ENCODE data around the gene SLC17A7.

Gene SLC17A7

DNA sequence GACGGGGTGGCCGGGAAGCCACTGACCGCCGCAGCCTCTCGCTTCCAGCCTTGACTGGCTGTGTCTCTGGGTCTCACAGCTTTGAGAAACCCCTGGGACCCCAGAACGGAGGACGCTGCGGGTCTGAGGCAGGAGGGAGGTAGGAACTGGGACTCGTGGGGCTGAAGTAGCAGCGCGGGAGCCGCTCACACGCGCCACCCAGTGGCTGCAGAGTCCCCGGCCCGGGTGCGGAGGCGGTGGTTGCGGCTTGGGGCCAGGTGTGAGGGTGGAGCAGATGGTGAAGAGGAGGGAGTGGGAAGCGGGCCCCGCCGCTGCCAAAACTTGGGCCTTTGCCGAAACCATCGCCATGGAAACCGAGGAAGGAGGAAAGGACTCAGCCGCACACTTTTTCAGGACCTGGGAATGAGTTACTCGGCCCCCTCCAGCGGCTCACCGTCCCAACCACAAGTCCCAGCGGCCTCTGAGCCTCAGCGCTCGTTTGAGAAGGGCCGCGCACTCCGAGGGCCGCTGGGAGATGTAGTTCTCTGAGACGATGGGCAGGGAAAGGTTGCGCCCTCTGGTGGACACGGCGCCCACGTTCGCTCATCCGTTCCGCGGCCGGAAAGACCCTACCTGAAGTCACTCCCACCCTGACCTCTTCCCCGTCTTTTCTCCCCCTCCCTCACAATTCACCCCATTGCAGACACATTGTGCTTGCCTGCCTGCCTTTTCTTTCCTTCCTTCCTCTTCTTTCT is 2.2 kb upstream of the SLC17A7 start:
- peak; percentile 96 to 98 for DNase-seq (ENCODE audit: low read depth in 2 of 2)
- TF ChIP-seq, protein P1, sequence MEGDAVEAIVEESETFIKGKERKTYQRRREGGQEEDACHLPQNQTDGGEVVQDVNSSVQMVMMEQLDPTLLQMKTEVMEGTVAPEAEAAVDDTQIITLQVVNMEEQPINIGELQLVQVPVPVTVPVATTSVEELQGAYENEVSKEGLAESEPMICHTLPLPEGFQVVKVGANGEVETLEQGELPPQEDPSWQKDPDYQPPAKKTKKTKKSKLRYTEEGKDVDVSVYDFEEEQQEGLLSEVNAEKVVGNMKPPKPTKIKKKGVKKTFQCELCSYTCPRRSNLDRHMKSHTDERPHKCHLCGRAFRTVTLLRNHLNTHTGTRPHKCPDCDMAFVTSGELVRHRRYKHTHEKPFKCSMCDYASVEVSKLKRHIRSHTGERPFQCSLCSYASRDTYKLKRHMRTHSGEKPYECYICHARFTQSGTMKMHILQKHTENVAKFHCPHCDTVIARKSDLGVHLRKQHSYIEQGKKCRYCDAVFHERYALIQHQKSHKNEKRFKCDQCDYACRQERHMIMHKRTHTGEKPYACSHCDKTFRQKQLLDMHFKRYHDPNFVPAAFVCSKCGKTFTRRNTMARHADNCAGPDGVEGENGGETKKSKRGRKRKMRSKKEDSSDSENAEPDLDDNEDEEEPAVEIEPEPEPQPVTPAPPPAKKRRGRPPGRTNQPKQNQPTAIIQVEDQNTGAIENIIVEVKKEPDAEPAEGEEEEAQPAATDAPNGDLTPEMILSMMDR (IDR thresholded peaks at IDR 0.05; ENCODE audit: low read depth, low read length), result peak; percentile 89
- peak overlapping the region; percentile 55 to 68 for H3K4me3 ChIP-seq (replicated peaks in 1 of 2; ENCODE audit: low read depth in 2 of 2, low read length in 2 of 2)

DNA sequence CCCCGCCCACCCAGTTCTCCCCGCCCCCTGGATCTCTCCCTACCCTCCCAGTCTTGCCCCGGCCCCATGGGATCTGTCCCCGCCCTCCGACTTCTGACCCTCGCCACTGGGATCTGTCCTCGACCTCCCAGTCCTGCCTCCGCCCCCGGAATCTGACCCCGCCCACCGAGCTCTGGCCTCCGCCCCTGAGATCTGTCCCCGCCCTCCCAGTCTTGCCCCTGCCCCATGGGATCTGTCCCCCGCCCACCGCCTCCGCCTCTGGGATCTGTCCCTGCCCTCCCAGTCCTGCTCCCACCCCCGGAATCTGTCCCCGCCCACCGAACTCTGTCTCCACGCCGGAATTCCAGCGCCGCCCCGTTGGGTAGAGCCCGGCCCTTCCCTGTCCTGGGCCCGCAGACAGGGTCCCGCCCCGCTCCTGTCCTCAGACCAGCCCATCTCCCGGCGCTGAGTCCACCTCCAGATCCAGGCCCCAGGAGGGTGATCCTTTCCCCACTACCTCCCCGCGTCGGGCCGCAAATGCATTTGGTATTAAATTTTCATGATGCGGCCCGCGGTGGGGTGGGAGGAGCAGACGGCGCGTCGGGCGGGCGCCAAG is 1.5 kb upstream of the SLC17A7 start:
- TF ChIP-seq, protein P1 (IDR thresholded peaks at IDR 0.05; ENCODE audit: low read depth, low read length), result no peak
- peak overlapping the region; percentile 55 to 68 for H3K4me3 ChIP-seq (replicated peaks in 1 of 2; ENCODE audit: low read depth in 2 of 2, low read length in 2 of 2)
- DNase-seq (ENCODE audit: low read depth in 2 of 2), result peak; percentile 87 to 93

DNA sequence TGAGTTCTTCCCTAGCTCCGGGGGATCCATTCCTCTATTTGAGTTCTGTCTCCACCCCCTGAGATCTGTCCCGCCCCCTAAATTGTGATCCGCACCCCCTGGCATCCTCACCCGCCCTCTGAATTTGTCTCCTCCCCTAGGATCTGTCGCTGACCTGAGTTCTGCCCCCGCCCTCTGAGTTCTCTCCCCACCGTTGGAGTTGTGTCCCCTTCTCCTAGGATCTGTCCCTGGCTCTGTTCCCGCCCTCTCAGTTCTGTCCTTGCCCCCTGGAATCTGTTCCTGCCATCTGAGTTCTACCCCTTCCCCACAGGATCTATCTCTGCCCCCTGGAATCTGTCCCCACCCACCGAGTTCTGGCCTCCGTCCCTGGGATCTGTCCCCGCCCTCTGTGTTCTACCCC is 1.0 kb upstream of the SLC17A7 start:
- TF ChIP-seq, protein P1 (IDR thresholded peaks at IDR 0.05; ENCODE audit: low read depth, low read length), result no peak
- DNase-seq (ENCODE audit: low read depth in 2 of 2), result no peak
- H3K4me3 ChIP-seq (replicated peaks in 1 of 2; ENCODE audit: low read depth in 2 of 2, low read length in 2 of 2), result peak overlapping the region in 1 of 2 donors; percentile 32

DNA sequence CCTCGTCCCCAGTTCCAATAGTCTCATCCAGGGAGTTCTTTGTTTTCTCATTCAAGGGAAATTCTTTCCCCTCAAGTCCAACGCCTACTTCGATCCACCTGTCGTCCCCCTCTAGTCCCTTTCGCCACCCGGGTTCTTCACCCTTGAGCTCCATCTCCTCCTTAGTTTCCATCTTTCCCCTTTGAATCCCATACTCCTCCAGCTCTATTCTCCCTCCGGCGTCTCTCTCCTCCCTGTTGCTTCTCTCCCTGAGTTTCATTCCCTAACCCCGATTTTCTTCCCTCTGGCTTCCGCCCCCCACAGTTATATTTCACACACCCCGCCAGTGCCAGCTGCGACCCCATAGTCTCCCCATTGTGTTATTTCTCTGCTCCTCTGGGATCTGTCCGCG is 628 bp upstream of the SLC17A7 start:
- TF ChIP-seq, protein P1 (IDR thresholded peaks at IDR 0.05; ENCODE audit: low read depth, low read length), result no peak
- no peak for DNase-seq (ENCODE audit: low read depth in 2 of 2)
- no peak overlapping the region for H3K4me3 ChIP-seq (replicated peaks in 1 of 2; ENCODE audit: low read depth in 2 of 2, low read length in 2 of 2)

DNA sequence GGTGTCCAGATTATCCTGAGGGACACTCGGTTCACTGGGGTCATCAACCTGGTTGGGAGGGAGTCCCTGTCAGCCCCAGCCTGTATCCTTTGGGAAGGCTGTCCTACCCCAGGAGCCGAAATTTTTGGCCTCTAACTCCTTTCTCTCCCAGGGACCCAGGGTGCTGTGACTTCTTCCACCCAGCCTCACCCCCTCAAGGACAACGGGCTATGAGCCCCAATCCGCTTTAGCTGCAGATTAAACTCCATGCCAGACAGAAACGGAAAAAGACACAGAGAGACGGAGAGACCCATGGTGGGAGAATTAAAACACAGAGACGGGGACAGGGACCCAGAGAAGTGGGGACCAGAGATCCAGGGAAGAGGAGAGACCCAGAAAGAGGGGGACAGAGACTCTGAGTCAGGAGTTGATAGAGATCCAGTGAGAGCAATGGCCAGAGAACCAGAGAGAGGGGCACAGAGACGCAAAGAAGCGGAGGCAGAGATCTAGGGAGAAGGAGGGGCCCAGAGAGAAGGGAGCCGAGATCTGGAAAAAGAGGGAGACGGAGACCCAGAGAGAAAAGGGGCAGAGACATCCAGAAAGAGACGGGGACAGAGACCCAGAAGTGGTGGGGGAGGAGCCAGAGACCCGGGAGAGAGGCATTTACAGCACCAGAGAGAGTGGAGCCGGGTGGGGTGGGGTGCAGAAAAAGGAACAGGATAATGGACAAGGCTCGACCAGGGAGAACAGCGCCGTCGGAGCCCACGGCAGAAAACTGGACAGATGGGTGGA is 703 bp downstream of the SLC17A7 start:
- peak overlapping the region in 1 of 2 donors; percentile 3 for H3K4me3 ChIP-seq (replicated peaks in 1 of 2; ENCODE audit: low read depth in 2 of 2, low read length in 2 of 2)
- TF ChIP-seq, protein P1 (IDR thresholded peaks at IDR 0.05; ENCODE audit: low read depth, low read length), result no peak
- no peak for DNase-seq (ENCODE audit: low read depth in 2 of 2)

DNA sequence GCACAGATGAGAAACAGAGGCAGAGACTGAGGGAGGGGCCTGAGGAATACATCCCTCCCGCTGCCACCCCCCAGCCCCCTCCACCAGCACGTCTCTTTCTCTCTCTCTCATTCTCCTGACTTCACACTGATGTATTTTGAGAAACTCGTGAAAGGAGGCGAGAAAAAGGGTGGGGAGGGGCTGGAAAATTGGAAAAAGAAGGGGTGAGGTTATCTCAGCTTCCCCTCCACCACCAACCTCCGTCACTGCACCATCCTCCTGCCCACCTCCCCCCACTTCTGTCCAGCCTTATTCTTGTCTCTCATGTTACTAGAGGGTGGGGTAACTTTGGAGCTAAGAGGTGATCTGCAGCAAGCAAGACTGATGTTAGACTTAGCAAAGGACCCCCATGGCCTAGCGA is 1.5 kb downstream of the SLC17A7 start:
- H3K4me3 ChIP-seq (replicated peaks in 1 of 2; ENCODE audit: low read depth in 2 of 2, low read length in 2 of 2), result no peak overlapping the region
- TF ChIP-seq, protein P1 (IDR thresholded peaks at IDR 0.05; ENCODE audit: low read depth, low read length), result no peak

More for the DNA sequence above, 1.5 kb downstream of the SLC17A7 start:
- DNase-seq (ENCODE audit: low read depth in 2 of 2), result no peak
